Neural cell (in vitro differentiated cells): ENCODE measurements around the gene NME7. TPM values are rescaled to one million over a fixed set of nuclear protein-coding genes. Genes with fewer than 3 reads are reported as not detected.

Source experiments
- H2AFZ ChIP-seq: fragments of 200-600, 300-800 bp; sonication (generic), shearing (Covaris generic); 2 replicates; pipeline ENCODE4 v1.6.0; 2014; ENCODE audit warnings: low read depth, mild to moderate bottlenecking, antibody characterized with exemption, low read length, moderate library complexity
- H3F3A ChIP-seq: fragments of 200-600 bp; shearing (Covaris generic); 2 replicates; pipeline ENCODE4 v1.6.1; 2016; ENCODE audit warnings: mild to moderate bottlenecking, moderate library complexity, mixed read lengths, antibody characterized with exemption, low read length; ENCODE audit not compliant: insufficient read depth, poor library complexity, severe bottlenecking
- H3K27ac ChIP-seq: fragments of 200-600, 300-800 bp; sonication (generic), shearing (Covaris generic); 2 replicates; pipeline ENCODE4 v1.5.1; 2014; ENCODE audit warnings: mild to moderate bottlenecking, low read length, moderate library complexity
- H3K27me3 ChIP-seq: fragments of 300-800, 200-600 bp; sonication (generic), shearing (Covaris generic); 2 replicates; pipeline ENCODE4 v1.6.0; 2014; ENCODE audit warnings: mild to moderate bottlenecking, low read depth, low read length, moderate library complexity; ENCODE audit not compliant: insufficient read depth
- H3K36me3 ChIP-seq: fragments of 300-800, 200-600 bp; sonication (generic), shearing (Covaris generic); 2 replicates; pipeline ENCODE4 v1.5.1; 2014; ENCODE audit warnings: mild to moderate bottlenecking, antibody characterized with exemption, low read length, moderate library complexity; ENCODE audit not compliant: insufficient read depth
- H3K4me2 ChIP-seq: fragments of 300-800, 200-600 bp; sonication (generic), shearing (Covaris generic); 2 replicates; pipeline ENCODE4 v1.6.0; 2014; ENCODE audit warnings: mild to moderate bottlenecking, low read length
- H3K4me3 ChIP-seq: fragments of 300-800, 200-600 bp; sonication (generic), shearing (Covaris generic); 2 replicates; pipeline ENCODE4 v1.5.1; 2014; ENCODE audit warnings: mild to moderate bottlenecking, low read length, moderate library complexity
- H3K79me2 ChIP-seq: fragments of 200-600 bp; shearing (Covaris generic); replicated peaks from 2 replicates; pipeline ENCODE4 v1.6.0; 2014; ENCODE audit warnings: mild to moderate bottlenecking, low read length, moderate library complexity; ENCODE audit not compliant: insufficient read depth
- H3K9ac ChIP-seq: fragments of 300-800, 200-600 bp; sonication (generic), shearing (Covaris generic); 2 replicates; pipeline ENCODE4 v1.6.1; 2016; ENCODE audit warnings: mild to moderate bottlenecking, low read length, mixed read lengths
- H3K9me2 ChIP-seq: fragments of 200-600 bp; shearing (Covaris generic); 2 replicates; pipeline ENCODE4 v1.6.1; 2016; ENCODE audit warnings: mild to moderate bottlenecking, low read length, mixed read lengths; ENCODE audit not compliant: insufficient read depth
- H3K9me3 ChIP-seq: fragments of 200-600, 300-800 bp; sonication (generic), shearing (Covaris generic); 2 replicates; pipeline ENCODE4 v1.6.1; 2016; ENCODE audit warnings: mild to moderate bottlenecking, mixed run types, low read length, moderate library complexity, mixed read lengths
- H4K20me1 ChIP-seq: fragments of 200-600 bp; shearing (Covaris generic); 2 replicates; pipeline ENCODE4 v1.6.1; 2016; ENCODE audit warnings: mild to moderate bottlenecking, mixed run types; ENCODE audit not compliant: insufficient read depth
- CTCF ChIP-seq: fragments of 450-650 bp; IDR thresholded peaks from 2 replicates; pipeline ENCODE4 v1.5.1; 2014; ENCODE audit warnings: antibody characterized with exemption, mild to moderate bottlenecking, moderate library complexity; ENCODE audit not compliant: poor library complexity, severe bottlenecking
- EP300 ChIP-seq: fragments of 450-650 bp; conservative IDR thresholded peaks from 2 replicates; pipeline ENCODE4 v1.6.1; 2014; ENCODE audit warnings: antibody characterized with exemption, mild to moderate bottlenecking, moderate library complexity; ENCODE audit not compliant: poor library complexity, severe bottlenecking
- EZH2 ChIP-seq: fragments of 200-600, 300-800 bp; shearing (Covaris generic), sonication (generic); IDR thresholded peaks from 2 replicates; pipeline ENCODE4 v1.6.1; 2014; ENCODE audit warnings: antibody characterized with exemption, low read length, borderline replicate concordance, mild to moderate bottlenecking; ENCODE audit not compliant: insufficient read depth, poor library complexity, severe bottlenecking
- MXI1 ChIP-seq: fragments of 450-650 bp; conservative IDR thresholded peaks from 2 replicates; pipeline ENCODE4 v1.6.1; 2014; ENCODE audit warnings: antibody characterized with exemption, mild to moderate bottlenecking; ENCODE audit not compliant: poor library complexity, severe bottlenecking
- POLR2AphosphoS5 ChIP-seq: IDR thresholded peaks from 2 replicates; pipeline ENCODE4 v1.6.1; 2012
- RAD21 ChIP-seq: fragments of 450-650 bp; conservative IDR thresholded peaks from 2 replicates; pipeline ENCODE4 v1.6.1; 2014; ENCODE audit warnings: antibody characterized with exemption, mild to moderate bottlenecking, moderate library complexity
- REST ChIP-seq: IDR thresholded peaks from 2 replicates; pipeline ENCODE4 v1.6.1; 2012; ENCODE audit warnings: borderline replicate concordance
- SMC3 ChIP-seq: fragments of 450-650 bp; conservative IDR thresholded peaks from 2 replicates; pipeline ENCODE4 v1.6.1; 2014; ENCODE audit warnings: antibody characterized with exemption, mild to moderate bottlenecking, moderate library complexity; ENCODE audit not compliant: poor library complexity
- TAF1 ChIP-seq: IDR thresholded peaks from 2 replicates; pipeline ENCODE4 v1.6.1; 2012; ENCODE audit warnings: low read depth
- polyA plus RNA-seq: library from polyadenylated mRNA; depleted of rRNA; stranded (reverse); fragments of >200 nt; gene quantifications from 2 replicates; pipeline ENCODE4 v1.2.3, GENCODE V29; 2014

The NME7 gene
- polyA plus RNA-seq, 1 donor from 2014 or later = 42.4 TPM

- Histone ChIP-seq H3K4me3 (no peak overlapping the region), H3K27me3 (no peaks in the 10 kb centered on the region), H3K9me3 (no peaks in the 10 kb centered on the region), H2AFZ (no peak overlapping the region), H4K20me1 (no peaks in the 10 kb centered on the region), H3K9me2 (no peaks in the 10 kb centered on the region), H3K79me2 (peaks cover 53% of the 10 kb centered on the region), H3K27ac (no peak overlapping the region), H3F3A (no peaks in the 10 kb centered on the region), H3K4me2 (no peak overlapping the region), H3K36me3 (peaks cover 23% of the 10 kb centered on the region), H3K9ac (no peak overlapping the region)
- TF ChIP-seq EP300 (no peak), RAD21 (no peak), CTCF (no peak), TAF1 (no peak), MXI1 (no peak), EZH2 (no peak), SMC3 (no peak), POLR2AphosphoS5 (no peak), REST (no peak)
Observed at GRCh38 chr1:169112241-169112640, 255.4 kb downstream of the NME7 start.

GRCh38 chr1:169111472-169111871 is 256.1 kb downstream of the NME7 start:
- Histone ChIP-seq H3K4me2 (peak overlapping the region; percentile 99), H3K79me2 (peaks cover 59% of the 10 kb centered on the region), H3K36me3 (peaks cover 23% of the 10 kb centered on the region)

More at GRCh38 chr1:169111472-169111871, 256.1 kb downstream of the NME7 start:
- TF ChIP-seq MXI1 (no peak), RAD21 (no peak), REST (no peak), CTCF (no peak), SMC3 (no peak), EZH2 (no peak), TAF1 (no peak), EP300 (no peak), POLR2AphosphoS5 (no peak)
- Histone ChIP-seq H2AFZ (no peak overlapping the region), H4K20me1 (no peaks in the 10 kb centered on the region), H3K9ac (peak overlapping the region; percentile 96), H3K27ac (peak overlapping the region; percentile 93), H3K27me3 (no peaks in the 10 kb centered on the region), H3K9me3 (no peaks in the 10 kb centered on the region), H3K4me3 (peak overlapping the region; percentile 92), H3K9me2 (no peaks in the 10 kb centered on the region), H3F3A (no peaks in the 10 kb centered on the region)
